MCF 10A (cell line): ENCODE measurements around the gene TTC19. TPM values are rescaled to one million over a fixed set of nuclear protein-coding genes. Genes with fewer than 3 reads are reported as not detected.
"Not testable (repeated sequence)": the region's sequence is repeated elsewhere in the genome, so short reads cannot be mapped to it uniquely, and the experiment has no call there.

Source experiments
- BruUV-seq: library from RNA; stranded (reverse); fragments of 400-500 nt; replicated peaks from 2 replicates; lab custom pipeline; 2021; lab: Mats Ljungman, UMichigan
- CTCF ChIA-PET: fragments of 300-600 bp; sonication (Branson Sonifier 250); formaldehyde crosslinking; extraction: SDS; loops from one replicate; lab custom pipeline; 2021; ENCODE audit warnings: antibody characterized with exemption, inconsistent platforms; lab: Yijun Ruan, JAX
- POLR2A ChIA-PET: fragments of 300-600, 350-650 bp; sonication (Branson Sonifier 250); formaldehyde crosslinking; extraction: SDS; loops from one replicate; lab custom pipeline; 2020; ENCODE audit warnings: antibody characterized with exemption, inconsistent platforms; lab: Yijun Ruan, JAX
- DNase-seq: peaks from one replicate; pipeline ENCODE4 v3.0.0-alpha.2; 2018; ENCODE audit not compliant: unreplicated experiment
- H3K27ac Mint-ChIP-seq: one replicate; pipeline ENCODE4 v1.8.0; 2022; ENCODE audit warnings: mild to moderate bottlenecking, low read depth, mixed read lengths; ENCODE audit not compliant: unreplicated experiment
- H3K27me3 Mint-ChIP-seq: one replicate; pipeline ENCODE4 v1.8.0; 2022; ENCODE audit warnings: mixed read lengths; ENCODE audit not compliant: insufficient read depth, unreplicated experiment
- H3K36me3 Mint-ChIP-seq: one replicate; pipeline ENCODE4 v1.8.0; 2022; ENCODE audit warnings: mild to moderate bottlenecking, moderate library complexity, mixed read lengths; ENCODE audit not compliant: insufficient read depth, unreplicated experiment
- H3K4me1 Mint-ChIP-seq: one replicate; pipeline ENCODE4 v1.8.0; 2022; ENCODE audit warnings: mixed read lengths; ENCODE audit not compliant: insufficient read depth, unreplicated experiment
- H3K4me3 Mint-ChIP-seq: one replicate; pipeline ENCODE4 v1.8.0; 2022; ENCODE audit warnings: mild to moderate bottlenecking, moderate library complexity, mixed read lengths; ENCODE audit not compliant: unreplicated experiment
- H3K9me3 Mint-ChIP-seq: one replicate; pipeline ENCODE4 v1.8.0; 2022; ENCODE audit warnings: mixed read lengths; ENCODE audit not compliant: unreplicated experiment
- intact Hi-C: fragments of 100-400 bp; cut with micrococcal nuclease; formaldehyde crosslinking; loops from 2 replicates; pipeline ENCODE4 v1.14.1; 2022
- total RNA-seq: library from RNA; stranded (reverse); gene quantifications from 2 replicates; pipeline ENCODE4 v1.2.3, GENCODE V29; 2022
- TF ChIP-seq, protein P1 (sequence below): fragments of 200-600 bp; IDR thresholded peaks from one replicate; pipeline ENCODE4 v1.8.0; 2022; ENCODE audit warnings: antibody characterized with exemption, mild to moderate bottlenecking; ENCODE audit not compliant: unreplicated experiment

TTC19 gene
- total RNA-seq, 1 experiment from 2014 or later: 46.7 TPM

- POLR2A ChIA-PET: interaction anchor here (1.1 to 1.5 kb wide), 3 partner anchors 9 to 15 kb away, joined by 3 read pairs; no protein-coding TSS in a partner anchor
- TF ChIP-seq, protein P1, sequence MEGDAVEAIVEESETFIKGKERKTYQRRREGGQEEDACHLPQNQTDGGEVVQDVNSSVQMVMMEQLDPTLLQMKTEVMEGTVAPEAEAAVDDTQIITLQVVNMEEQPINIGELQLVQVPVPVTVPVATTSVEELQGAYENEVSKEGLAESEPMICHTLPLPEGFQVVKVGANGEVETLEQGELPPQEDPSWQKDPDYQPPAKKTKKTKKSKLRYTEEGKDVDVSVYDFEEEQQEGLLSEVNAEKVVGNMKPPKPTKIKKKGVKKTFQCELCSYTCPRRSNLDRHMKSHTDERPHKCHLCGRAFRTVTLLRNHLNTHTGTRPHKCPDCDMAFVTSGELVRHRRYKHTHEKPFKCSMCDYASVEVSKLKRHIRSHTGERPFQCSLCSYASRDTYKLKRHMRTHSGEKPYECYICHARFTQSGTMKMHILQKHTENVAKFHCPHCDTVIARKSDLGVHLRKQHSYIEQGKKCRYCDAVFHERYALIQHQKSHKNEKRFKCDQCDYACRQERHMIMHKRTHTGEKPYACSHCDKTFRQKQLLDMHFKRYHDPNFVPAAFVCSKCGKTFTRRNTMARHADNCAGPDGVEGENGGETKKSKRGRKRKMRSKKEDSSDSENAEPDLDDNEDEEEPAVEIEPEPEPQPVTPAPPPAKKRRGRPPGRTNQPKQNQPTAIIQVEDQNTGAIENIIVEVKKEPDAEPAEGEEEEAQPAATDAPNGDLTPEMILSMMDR: no peak
- peaks cover 6% of the 10 kb centered on the region for H3K4me1 Mint-ChIP-seq
- no peak for DNase-seq
- intact Hi-C loops: no loop called here
- no peaks in the 10 kb centered on the region for H3K9me3 Mint-ChIP-seq
- CTCF ChIA-PET: interaction anchor here (0.9 to 1.4 kb wide), 3 partner anchors 11 to 19 kb away, joined by 3 to 4 read pairs (median 4); no protein-coding TSS in a partner anchor
- no peak overlapping the region for H3K27ac Mint-ChIP-seq
- H3K36me3 Mint-ChIP-seq: peaks cover 89% of the 10 kb centered on the region
- BruUV-seq: no TSS peak
- no peaks in the 10 kb centered on the region for H3K27me3 Mint-ChIP-seq
- no peak overlapping the region for H3K4me3 Mint-ChIP-seq
Observed at GRCh38 chr17:16046966-16047365, 47.3 kb downstream of the TTC19 start.

GRCh38 chr17:16048811-16049449 lies 49.3 kb downstream of the TTC19 start:
- intact Hi-C loops: no loop called here
- Mint-ChIP-seq H3K9me3 (no peaks in the 10 kb centered on the region), H3K36me3 (peaks cover 92% of the 10 kb centered on the region), H3K4me1 (no peaks in the 10 kb centered on the region), H3K27ac (no peak overlapping the region), H3K27me3 (no peaks in the 10 kb centered on the region), H3K4me3 (no peak overlapping the region)
- DNase-seq: no peak
- ChIA-PET CTCF (no interaction called here), POLR2A (interaction anchor here (1.3 kb wide), 1 partner anchor 10 kb away, joined by 3 read pairs; no protein-coding TSS in a partner anchor)
- TF ChIP-seq, protein P1: no peak
- no TSS peak for BruUV-seq

DNA sequence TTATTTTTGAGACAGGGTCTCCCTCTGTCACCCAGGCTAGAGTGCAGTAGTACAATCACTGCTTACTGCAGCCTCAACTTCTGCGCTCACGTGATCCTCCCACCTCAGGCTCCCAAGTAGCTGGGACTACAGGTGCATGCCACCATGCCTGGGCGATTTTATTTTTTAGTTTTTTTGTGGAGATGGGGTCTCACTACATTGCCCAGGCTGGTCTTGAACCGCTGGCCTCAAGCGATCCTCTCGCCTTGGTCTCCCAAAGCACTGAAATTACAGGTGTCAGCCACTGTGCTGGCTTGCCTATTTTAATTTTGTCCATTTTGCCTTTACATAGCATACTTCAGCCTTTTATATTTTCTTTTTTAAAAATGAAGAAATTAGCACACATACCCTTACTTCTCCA lies 51.2 kb downstream of the TTC19 start:
- ChIA-PET POLR2A (no interaction called here), CTCF (interaction anchor here (0.6 kb wide), 1 partner anchor 20 kb away, joined by 4 read pairs; no protein-coding TSS in a partner anchor)
- TF ChIP-seq, protein P1: no peak
- no peak for DNase-seq
- Mint-ChIP-seq H3K36me3 (peaks cover 92% of the 10 kb centered on the region), H3K27ac (no peak overlapping the region), H3K4me1 (no peaks in the 10 kb centered on the region), H3K9me3 (no peaks in the 10 kb centered on the region), H3K4me3 (no peak overlapping the region), H3K27me3 (no peaks in the 10 kb centered on the region)
- intact Hi-C loops: no loop called here
- no TSS peak for BruUV-seq

DNA sequence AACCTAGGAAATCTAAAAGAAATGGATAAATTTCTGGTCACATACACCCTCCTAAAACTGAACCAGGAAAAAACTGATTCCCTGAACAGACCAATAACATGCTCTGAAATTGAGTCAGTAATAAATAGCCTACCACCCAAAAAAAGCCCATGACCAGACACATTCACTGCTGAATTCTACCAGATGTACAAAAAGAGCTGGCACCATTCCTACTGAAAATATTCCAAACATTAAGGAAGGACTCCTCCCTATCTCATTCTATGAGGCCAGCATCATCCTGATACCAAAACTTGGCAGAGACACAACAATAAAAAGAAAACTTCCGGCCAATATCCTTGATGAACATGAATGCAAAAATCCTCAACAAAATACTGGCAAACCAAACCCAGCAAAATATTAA lies 52.9 kb downstream of the TTC19 start:
- POLR2A ChIA-PET: interaction anchor here (0.7 to 1.0 kb wide), 2 partner anchors 25 to 39 kb away, joined by 3 read pairs; no protein-coding TSS in a partner anchor
- CTCF ChIA-PET: no interaction called here
- H3K27me3 Mint-ChIP-seq: no peaks in the 10 kb centered on the region
- H3K9me3 Mint-ChIP-seq: no peaks in the 10 kb centered on the region
- TF ChIP-seq, protein P1: no peak
- H3K4me1 Mint-ChIP-seq: no peaks in the 10 kb centered on the region
- DNase-seq: no peak
- no peak overlapping the region for H3K4me3 Mint-ChIP-seq
- intact Hi-C loops: no loop called here
- H3K27ac Mint-ChIP-seq: peak overlapping the region; percentile 59
- no TSS peak for BruUV-seq
- H3K36me3 Mint-ChIP-seq: peaks cover 92% of the 10 kb centered on the region

DNA sequence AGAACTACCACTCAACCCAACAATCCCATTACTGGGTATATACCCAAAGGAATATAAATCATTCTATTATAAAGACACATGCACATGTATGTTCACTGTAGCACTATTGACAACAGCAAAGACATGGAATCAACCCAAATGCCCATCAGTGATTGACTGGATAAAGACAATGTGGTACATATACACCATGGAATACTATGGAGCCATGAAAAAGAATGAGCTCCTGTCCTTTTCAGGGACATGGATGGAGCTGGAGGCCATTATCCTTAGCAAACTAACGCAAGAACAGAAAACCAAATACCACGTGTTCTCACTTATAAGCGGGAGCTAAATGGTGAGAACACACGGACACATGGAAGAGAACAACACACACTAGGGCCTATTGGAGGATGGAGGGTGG lies 55.5 kb downstream of the TTC19 start:
- H3K27ac Mint-ChIP-seq, H3K4me3 Mint-ChIP-seq, H3K4me1 Mint-ChIP-seq, H3K27me3 Mint-ChIP-seq, DNase-seq, H3K9me3 Mint-ChIP-seq, intact Hi-C loops, CTCF ChIA-PET, BruUV-seq: not testable (repeated sequence)
- POLR2A ChIA-PET: interaction anchor here (0.8 to 1.3 kb wide), 4 partner anchors 10 to 21 kb away, joined by 3 to 4 read pairs (median 3); no protein-coding TSS in a partner anchor
- H3K36me3 Mint-ChIP-seq: peaks cover 95% of the 10 kb centered on the region
